ENCODE results near the gene KPNA5.

- TF ChIP-seq CTCF (IDR thresholded peaks at IDR 0.05; ENCODE audit: borderline replicate concordance, extremely low read depth, low read length, poor library complexity, severe bottlenecking) (no peak), EZH2 (IDR thresholded peaks at IDR 0.05; ENCODE audit: borderline replicate concordance, low read depth, low read length, severe bottlenecking) (no peak)
These were observed 60.6 kb downstream of the KPNA5 start for GRCh38 chr6:116741571-116741970.
